Astrocyte (in vitro differentiated cells and primary cell): Measurements from ENCODE around the gene ERV3-1. TPM values are rescaled to one million over a fixed set of nuclear protein-coding genes. Genes with fewer than 3 reads are reported as not detected.

Experiments used
- DNase-seq: peaks from one replicate; pipeline ENCODE4 v3.0.0-alpha.2; 2010; ENCODE audit warnings: low read depth
- FAIRE-seq: peaks from 2 replicates; lab custom pipeline; 2011; peaks lifted over from hg19 to GRCh38; lab: Jason Lieb, UNC
- H2AFZ ChIP-seq: 2 replicates; pipeline ENCODE4 v1.6.0; 2012; ENCODE audit warnings: low read depth, low read length, inconsistent platforms
- H3K27ac ChIP-seq: 2 replicates; pipeline ENCODE4 v1.5.1; 2011; ENCODE audit warnings: low read depth, low read length, inconsistent platforms
- H3K27me3 ChIP-seq: 2 replicates; pipeline ENCODE4 v1.6.0; 2011; ENCODE audit warnings: low read length, inconsistent platforms; ENCODE audit not compliant: insufficient read depth
- H3K36me3 ChIP-seq: 2 replicates; pipeline ENCODE4 v1.5.1; 2011; ENCODE audit warnings: low read length, inconsistent platforms; ENCODE audit not compliant: insufficient read depth
- H3K4me1 ChIP-seq: 2 replicates; pipeline ENCODE4 v1.5.1; 2011; ENCODE audit warnings: low read length, inconsistent platforms; ENCODE audit not compliant: insufficient read depth
- H3K4me2 ChIP-seq: 2 replicates; pipeline ENCODE4 v1.6.0; 2012; ENCODE audit warnings: low read length, inconsistent platforms
- H3K4me3 ChIP-seq: 2 replicates; pipeline ENCODE4 v1.5.1; 2011; ENCODE audit warnings: low read depth, mild to moderate bottlenecking, low read length, inconsistent platforms; ENCODE audit not compliant: insufficient read depth
- H3K79me2 ChIP-seq: 2 replicates; pipeline ENCODE4 v1.6.0; 2012; ENCODE audit warnings: mild to moderate bottlenecking, low read length, inconsistent platforms; ENCODE audit not compliant: insufficient read depth
- H3K9ac ChIP-seq: 2 replicates; pipeline ENCODE4 v1.6.0; 2012; ENCODE audit warnings: mild to moderate bottlenecking, low read length, inconsistent platforms
- H3K9me3 ChIP-seq: 2 replicates; pipeline ENCODE4 v1.5.1; 2012; ENCODE audit warnings: low read depth, mild to moderate bottlenecking, low read length, inconsistent platforms; ENCODE audit not compliant: insufficient read depth
- H4K20me1 ChIP-seq: 2 replicates; pipeline ENCODE4 v1.6.0; 2012; ENCODE audit warnings: low read length, inconsistent platforms; ENCODE audit not compliant: insufficient read depth
- H3K27ac Mint-ChIP-seq: one replicate; pipeline ENCODE4 v1.8.0; 2021; ENCODE audit warnings: mild to moderate bottlenecking, mixed read lengths; ENCODE audit not compliant: unreplicated experiment
- H3K27me3 Mint-ChIP-seq: one replicate; pipeline ENCODE4 v1.8.0; 2021; ENCODE audit warnings: low read depth, mixed read lengths; ENCODE audit not compliant: unreplicated experiment
- H3K36me3 Mint-ChIP-seq: one replicate; pipeline ENCODE4 v1.8.0; 2021; ENCODE audit warnings: low read depth, mixed read lengths; ENCODE audit not compliant: unreplicated experiment
- H3K4me1 Mint-ChIP-seq: one replicate; pipeline ENCODE4 v1.8.0; 2021; ENCODE audit warnings: low read depth, mixed read lengths; ENCODE audit not compliant: unreplicated experiment
- H3K4me3 Mint-ChIP-seq: one replicate; pipeline ENCODE4 v1.8.0; 2021; ENCODE audit warnings: mild to moderate bottlenecking, moderate library complexity, mixed read lengths; ENCODE audit not compliant: unreplicated experiment
- H3K9me3 Mint-ChIP-seq: one replicate; pipeline ENCODE4 v1.8.0; 2021; ENCODE audit warnings: mild to moderate bottlenecking, mixed read lengths; ENCODE audit not compliant: unreplicated experiment
- CTCF ChIP-seq: IDR thresholded peaks from 2 replicates; pipeline ENCODE4 v1.5.1; 2011; ENCODE audit warnings: low read depth, mild to moderate bottlenecking, inconsistent platforms, low read length, moderate library complexity; ENCODE audit not compliant: insufficient read depth
- EZH2 ChIP-seq: IDR thresholded peaks from 2 replicates; pipeline ENCODE4 v1.6.1; 2012; ENCODE audit warnings: mild to moderate bottlenecking, low read length, inconsistent platforms; ENCODE audit not compliant: insufficient read depth
- total RNA-seq: library from RNA; stranded (reverse); gene quantifications from 2 replicates; pipeline ENCODE4 v1.2.1, GENCODE V29; 2021

Gene ERV3-1
- total RNA-seq, 1 donor from 2014 or later: 20.2 TPM

DNA sequence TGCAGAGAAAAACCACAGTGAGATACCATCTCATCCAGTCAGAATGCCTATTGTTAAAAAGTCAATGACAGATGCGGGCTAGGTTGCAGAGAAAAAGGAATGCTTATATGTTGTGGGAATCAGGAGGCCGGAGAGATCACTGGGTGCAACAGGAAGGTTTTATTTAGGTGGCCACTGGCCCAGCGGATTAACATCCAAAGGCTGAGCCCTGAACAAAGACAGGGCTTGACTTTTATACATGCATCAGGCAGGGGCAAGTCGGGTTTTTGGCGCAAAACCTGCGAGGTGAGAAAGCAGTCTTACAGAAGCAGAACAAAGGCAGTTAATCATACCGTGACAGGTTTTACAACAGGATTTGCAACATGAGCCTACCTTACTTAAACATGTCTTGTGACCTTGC, 16.3 kb downstream of the ERV3-1 start:
- no peak for TF ChIP-seq EZH2
- TF ChIP-seq CTCF: no peak
- Histone ChIP-seq H4K20me1 (no peaks in the 10 kb centered on the region), H3K27ac (no peak overlapping the region), H3K79me2 (no peaks in the 10 kb centered on the region), H3K27me3 (no peaks in the 10 kb centered on the region), H3K4me1 (no peaks in the 10 kb centered on the region), H3K4me3 (no peak overlapping the region), H3K36me3 (peaks cover 7% of the 10 kb centered on the region), H3K4me2 (no peak overlapping the region), H2AFZ (no peak overlapping the region), H3K9ac (no peak overlapping the region), H3K9me3 (peaks cover 21% of the 10 kb centered on the region)
- H3K27ac Mint-ChIP-seq: no peak overlapping the region
- DNase-seq: no peak
- H3K4me1 Mint-ChIP-seq: no peaks in the 10 kb centered on the region
- H3K4me3 Mint-ChIP-seq: no peak overlapping the region
- no peaks in the 10 kb centered on the region for H3K27me3 Mint-ChIP-seq
- peaks cover 51% of the 10 kb centered on the region for H3K9me3 Mint-ChIP-seq
- no peak for FAIRE-seq
- H3K36me3 Mint-ChIP-seq: peaks cover 71% of the 10 kb centered on the region

DNA sequence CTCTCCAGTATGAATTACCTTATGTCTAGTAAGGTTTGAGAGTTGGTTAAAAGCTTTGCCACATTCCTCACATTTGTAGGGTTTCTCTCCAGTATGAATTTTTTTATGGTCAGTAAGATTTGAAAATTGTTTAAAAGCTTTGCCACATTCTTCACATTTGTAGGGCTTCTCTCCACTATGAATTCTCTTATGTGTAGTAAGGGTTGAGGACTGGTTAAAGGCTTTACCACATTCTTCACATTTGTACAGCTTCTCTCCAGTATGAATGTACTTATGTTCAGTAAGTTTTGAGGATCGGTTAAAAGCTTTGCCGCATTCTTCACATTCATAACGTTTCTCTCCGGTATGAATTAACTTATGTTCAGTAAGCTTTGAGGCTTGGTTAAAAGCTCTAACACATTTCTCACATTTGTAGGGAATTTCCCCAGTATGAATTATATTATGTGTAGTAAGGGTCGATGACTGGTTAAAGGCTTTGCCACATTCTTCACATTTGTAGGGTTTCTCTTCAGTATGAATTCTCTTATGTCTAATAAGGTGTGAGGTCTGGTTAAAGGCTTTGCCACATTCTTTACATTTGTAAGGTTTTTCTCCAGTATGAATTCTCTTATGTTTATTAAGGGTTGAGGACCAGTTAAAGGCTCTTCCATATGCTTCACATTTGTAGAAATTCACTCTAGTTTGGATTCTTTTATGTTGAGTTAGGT, 27.8 kb downstream of the ERV3-1 start:
- DNase-seq: no peak
- H3K79me2 ChIP-seq: no peaks in the 10 kb centered on the region
- no peaks in the 10 kb centered on the region for H3K4me1 ChIP-seq
- H3K27me3 ChIP-seq: no peaks in the 10 kb centered on the region
- no peak overlapping the region for H3K27ac ChIP-seq
- H3K36me3 ChIP-seq: peaks cover 28% of the 10 kb centered on the region
- FAIRE-seq: no peak
- Mint-ChIP-seq H3K27ac (no peak overlapping the region), H3K4me1 (no peaks in the 10 kb centered on the region), H3K4me3 (no peak overlapping the region), H3K36me3 (peaks cover 66% of the 10 kb centered on the region), H3K27me3 (no peaks in the 10 kb centered on the region), H3K9me3 (peaks cover 62% of the 10 kb centered on the region)
- H3K9me3 ChIP-seq: peaks cover 32% of the 10 kb centered on the region
- no peak overlapping the region for H2AFZ ChIP-seq
- no peak overlapping the region for H3K4me3 ChIP-seq
- no peaks in the 10 kb centered on the region for H4K20me1 ChIP-seq
- no peak overlapping the region for H3K9ac ChIP-seq
- no peak for TF ChIP-seq EZH2
- TF ChIP-seq CTCF: no peak
- H3K4me2 ChIP-seq: no peak overlapping the region

DNA sequence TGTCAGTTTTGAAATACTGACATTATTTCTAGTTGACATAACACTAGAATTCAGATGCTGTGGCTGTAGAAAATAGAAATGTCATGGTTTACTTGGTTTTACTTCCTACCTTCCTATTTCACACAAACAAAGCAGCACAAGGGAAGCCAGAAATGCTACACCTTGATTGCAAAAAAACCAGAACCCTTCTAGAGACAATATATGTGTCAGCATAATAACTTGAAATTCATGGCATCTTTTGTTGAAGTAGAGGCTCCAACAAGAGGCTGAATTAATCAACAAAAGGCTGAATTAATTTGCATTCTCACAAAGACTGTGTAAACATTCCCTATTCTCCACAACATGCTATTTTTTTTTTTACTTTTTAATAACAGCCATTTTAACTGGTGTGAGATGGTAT, 40.9 kb downstream of the ERV3-1 start:
- Histone ChIP-seq H3K36me3 (no peaks in the 10 kb centered on the region), H3K9me3 (no peaks in the 10 kb centered on the region), H3K4me2 (no peak overlapping the region), H3K79me2 (no peaks in the 10 kb centered on the region), H3K9ac (no peak overlapping the region), H3K27ac (no peak overlapping the region), H3K4me1 (no peaks in the 10 kb centered on the region), H3K27me3 (no peaks in the 10 kb centered on the region), H2AFZ (no peak overlapping the region), H4K20me1 (no peaks in the 10 kb centered on the region), H3K4me3 (no peak overlapping the region)
- peaks cover 11% of the 10 kb centered on the region for H3K36me3 Mint-ChIP-seq
- FAIRE-seq (no peak), DNase-seq (no peak)
- peaks cover 23% of the 10 kb centered on the region for H3K9me3 Mint-ChIP-seq
- no peak for TF ChIP-seq EZH2
- no peak for TF ChIP-seq CTCF
- H3K27ac Mint-ChIP-seq: no peak overlapping the region
- H3K4me1 Mint-ChIP-seq: no peaks in the 10 kb centered on the region
- H3K27me3 Mint-ChIP-seq: no peaks in the 10 kb centered on the region
- no peak overlapping the region for H3K4me3 Mint-ChIP-seq
